ENCODE measurements around the gene RNF220.
"Not testable (repeated sequence)": the region's sequence is repeated elsewhere in the genome, so short reads cannot be mapped to it uniquely, and the experiment has no call there.

The RNF220 gene

DNA sequence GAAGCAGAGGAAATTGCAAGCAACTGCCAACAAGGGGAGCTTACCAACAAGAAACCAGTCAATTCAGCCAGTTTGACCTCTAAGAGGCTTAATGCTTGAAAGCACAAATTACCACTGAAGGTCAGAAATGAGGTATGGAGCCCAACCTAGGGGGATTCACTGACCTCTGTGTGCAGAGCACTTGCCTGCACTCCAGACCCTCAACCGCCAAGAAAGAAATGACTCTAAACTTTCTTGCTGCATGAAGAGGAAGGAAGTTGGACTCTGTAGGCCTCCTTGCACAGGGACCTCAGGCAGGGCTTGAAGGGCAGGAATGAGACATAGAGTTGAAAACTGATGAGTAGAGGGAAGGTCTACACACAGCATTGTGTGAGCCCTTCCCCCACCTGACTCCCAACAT is 279.5 kb downstream of the RNF220 start:
- DNase-seq = no peak

DNA sequence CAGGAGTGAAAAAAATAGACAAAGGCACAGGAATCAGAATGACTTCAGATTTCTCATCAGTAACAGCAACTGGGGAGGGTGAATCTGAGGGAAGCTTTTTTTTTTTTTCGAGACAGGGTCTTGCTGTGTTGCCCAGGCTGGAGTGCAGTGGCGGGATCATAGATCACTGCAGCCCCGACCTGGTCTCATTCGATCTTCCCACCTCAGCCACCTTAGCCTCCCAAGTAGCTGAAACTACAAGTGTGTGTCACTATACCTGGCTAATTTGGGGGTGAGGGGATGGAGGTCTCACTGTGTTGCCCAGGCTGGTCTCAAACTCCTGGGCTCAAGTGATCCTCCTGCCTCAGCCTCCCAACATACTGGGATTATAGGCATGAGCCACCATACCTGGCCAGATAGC is 280.2 kb downstream of the RNF220 start:
- no peak for DNase-seq

- DNase-seq = no peak
Measured at GRCh38 chr1:44685881-44686280, 280.8 kb downstream of the RNF220 start.

- DNase-seq = no peak
Measured at GRCh38 chr1:44688760-44689446, 283.8 kb downstream of the RNF220 start.

DNA sequence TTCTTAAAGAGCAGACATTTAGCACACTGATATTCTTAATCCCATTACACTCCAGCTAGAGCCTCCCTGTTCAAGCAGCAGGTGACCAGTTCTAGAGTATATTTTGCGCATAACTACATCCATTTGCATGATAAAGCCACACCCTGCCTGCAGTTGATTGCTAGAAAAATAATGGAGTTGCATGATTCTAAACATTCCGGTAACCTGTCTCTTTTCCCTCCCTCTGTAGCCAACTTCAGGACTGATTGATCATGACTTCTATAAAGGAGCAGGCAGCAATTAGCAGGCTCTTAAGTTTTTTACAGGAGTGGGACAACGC is 284.4 kb downstream of the RNF220 start:
- no peak for DNase-seq

- no peak for DNase-seq
Measured at GRCh38 chr1:44693159-44693558, 288.1 kb downstream of the RNF220 start.

GRCh38 chr1:44693900-44694299 is 288.8 kb downstream of the RNF220 start:
- DNase-seq = no peak

GRCh38 chr1:44694863-44695478 is 289.9 kb downstream of the RNF220 start:
- DNase-seq = no peak

DNA sequence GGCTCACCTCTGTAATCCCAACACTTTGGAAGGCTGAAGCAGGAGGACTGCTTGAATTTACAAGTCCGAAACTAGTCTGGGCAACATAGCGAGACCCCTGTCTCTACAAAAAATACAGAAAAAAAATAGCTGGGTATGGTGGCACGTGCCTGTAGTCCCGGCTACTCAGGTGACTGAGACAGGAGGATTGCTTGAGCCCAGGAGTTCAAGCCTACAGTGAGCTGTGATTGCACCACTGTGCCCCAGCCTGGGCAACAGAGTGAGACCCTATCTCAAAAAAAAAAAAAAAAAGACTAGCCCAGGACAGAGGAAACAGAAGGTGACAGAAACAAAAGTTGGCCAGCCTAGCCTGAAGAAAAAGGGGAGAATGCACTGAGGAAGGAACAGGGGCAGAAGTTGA is 290.6 kb downstream of the RNF220 start:
- DNase-seq = no peak

- DNase-seq = no peak
Measured at GRCh38 chr1:44696101-44696500, 291.0 kb downstream of the RNF220 start.

- peak; percentile 61 for DNase-seq
Measured at GRCh38 chr1:44696789-44697345, 291.8 kb downstream of the RNF220 start.

GRCh38 chr1:44698138-44698537 is 293.1 kb downstream of the RNF220 start:
- no peak for DNase-seq

DNA sequence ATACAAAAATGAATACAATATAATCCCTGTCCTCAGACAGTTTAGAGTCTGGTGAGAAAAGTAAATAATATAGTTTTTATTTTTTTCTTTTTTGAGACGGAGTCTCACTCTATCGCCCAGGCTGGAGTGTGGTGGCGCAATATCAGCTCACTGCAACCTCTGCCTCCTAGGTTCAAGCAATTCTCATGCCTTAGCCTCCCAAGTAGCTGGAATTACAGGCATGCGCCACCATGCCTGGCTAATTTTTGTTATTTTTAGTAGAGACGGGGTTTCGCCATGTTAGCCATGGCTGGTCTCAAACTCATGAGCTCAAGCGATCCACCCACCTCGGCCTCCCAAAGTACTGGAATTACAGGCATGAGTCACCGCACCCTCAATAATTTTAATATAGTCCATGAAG is 294.3 kb downstream of the RNF220 start:
- not testable (repeated sequence) for DNase-seq

- DNase-seq = no peak
Measured at GRCh38 chr1:44700573-44700972, 295.5 kb downstream of the RNF220 start.

GRCh38 chr1:44701141-44701573 is 296.1 kb downstream of the RNF220 start:
- DNase-seq = no peak

All from hematopoietic multipotent progenitor cell treated with erythropoietin and hydrocortisone succinate and interleukin-3 and kit ligand, for 8 days (in vitro differentiated cells).